GM12891 (cell line): Measurements from ENCODE around the gene FBN1.

Experiments
- POLR2A ChIP-seq: IDR thresholded peaks from 2 replicates; pipeline ENCODE4 v1.6.1; 2011; ENCODE audit warnings: low read depth, low read length, control low read depth
- POLR2AphosphoS5 ChIP-seq: IDR thresholded peaks from 2 replicates; pipeline ENCODE4 v1.6.1; 2011; ENCODE audit warnings: low read depth, low read length, control low read depth
- SPI1 ChIP-seq: IDR thresholded peaks from 2 replicates; pipeline ENCODE4 v1.6.1; 2011; ENCODE audit warnings: low read depth, low read length, control low read depth

GRCh38 chr15:48473667-48474066 lies 171.8 kb downstream of the FBN1 start:
- TF ChIP-seq POLR2AphosphoS5 (no peak), SPI1 (no peak), POLR2A (no peak)
